ENCODE measurements around the gene RENBP.

GRCh38 chrX:153966283-153966688 is 21.8 kb upstream of the RENBP start:
- TF ChIP-seq, protein P1, sequence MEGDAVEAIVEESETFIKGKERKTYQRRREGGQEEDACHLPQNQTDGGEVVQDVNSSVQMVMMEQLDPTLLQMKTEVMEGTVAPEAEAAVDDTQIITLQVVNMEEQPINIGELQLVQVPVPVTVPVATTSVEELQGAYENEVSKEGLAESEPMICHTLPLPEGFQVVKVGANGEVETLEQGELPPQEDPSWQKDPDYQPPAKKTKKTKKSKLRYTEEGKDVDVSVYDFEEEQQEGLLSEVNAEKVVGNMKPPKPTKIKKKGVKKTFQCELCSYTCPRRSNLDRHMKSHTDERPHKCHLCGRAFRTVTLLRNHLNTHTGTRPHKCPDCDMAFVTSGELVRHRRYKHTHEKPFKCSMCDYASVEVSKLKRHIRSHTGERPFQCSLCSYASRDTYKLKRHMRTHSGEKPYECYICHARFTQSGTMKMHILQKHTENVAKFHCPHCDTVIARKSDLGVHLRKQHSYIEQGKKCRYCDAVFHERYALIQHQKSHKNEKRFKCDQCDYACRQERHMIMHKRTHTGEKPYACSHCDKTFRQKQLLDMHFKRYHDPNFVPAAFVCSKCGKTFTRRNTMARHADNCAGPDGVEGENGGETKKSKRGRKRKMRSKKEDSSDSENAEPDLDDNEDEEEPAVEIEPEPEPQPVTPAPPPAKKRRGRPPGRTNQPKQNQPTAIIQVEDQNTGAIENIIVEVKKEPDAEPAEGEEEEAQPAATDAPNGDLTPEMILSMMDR (IDR thresholded peaks at IDR 0.05; ENCODE audit: low read depth, low read length), result no peak
- TF ChIP-seq POLR2A (IDR thresholded peaks at IDR 0.05; ENCODE audit: extremely low read depth, insufficient read length) (no peak), MYC (IDR thresholded peaks at IDR 0.05; ENCODE audit: low read depth, low read length) (no peak), MAX (IDR thresholded peaks at IDR 0.05; ENCODE audit: low read depth, low read length) (no peak)

All from NB4 (cell line).